LNCAP (cell line): Measurements from ENCODE around the gene AQP10.

Experiments
- CTCF ChIP-seq: fragments of 450-650 bp; IDR thresholded peaks from 2 replicates; pipeline ENCODE4 v1.5.1; 2017; ENCODE audit warnings: mild to moderate bottlenecking

The AQP10 gene

GRCh38 chr1:154324669-154325582 is 4.0 kb downstream of the AQP10 start, which contains the start of gene ATP8B2:
TSS of gene ATP8B2 (plus strand) at chr1:154325525. CDS start at chr1:154328142, 2,617 bp downstream.
- peak; percentile 99 for TF ChIP-seq CTCF

GRCh38 chr1:154325583-154326545 is 5.0 kb downstream of the AQP10 start:
- TF ChIP-seq CTCF = 0 out of 2 replicates have a peak, but pooled peaks have one; percentile 11

GRCh38 chr1:154326546-154327465 is 5.9 kb downstream of the AQP10 start:
- no peak for TF ChIP-seq CTCF

GRCh38 chr1:154327466-154328317 is 6.8 kb downstream of the AQP10 start:
- TF ChIP-seq CTCF = no peak

GRCh38 chr1:154328318-154329151 is 7.6 kb downstream of the AQP10 start:
- no peak for TF ChIP-seq CTCF

- no peak for TF ChIP-seq CTCF
Measured at GRCh38 chr1:154329152-154329521, 8.2 kb downstream of the AQP10 start.
